Central memory CD4-positive, alpha-beta T cell (primary cell): ENCODE data around the gene CLIP1.
"Not testable (repeated sequence)": the region's sequence is repeated elsewhere in the genome, so short reads cannot be mapped to it uniquely, and the experiment has no call there.

Experiments
- DNase-seq: peaks from one replicate; pipeline ENCODE4 v3.0.0; 2022

The CLIP1 gene

GRCh38 chr12:122394626-122395194, 27.8 kb downstream of the CLIP1 start:
- DNase-seq = no peak

DNA sequence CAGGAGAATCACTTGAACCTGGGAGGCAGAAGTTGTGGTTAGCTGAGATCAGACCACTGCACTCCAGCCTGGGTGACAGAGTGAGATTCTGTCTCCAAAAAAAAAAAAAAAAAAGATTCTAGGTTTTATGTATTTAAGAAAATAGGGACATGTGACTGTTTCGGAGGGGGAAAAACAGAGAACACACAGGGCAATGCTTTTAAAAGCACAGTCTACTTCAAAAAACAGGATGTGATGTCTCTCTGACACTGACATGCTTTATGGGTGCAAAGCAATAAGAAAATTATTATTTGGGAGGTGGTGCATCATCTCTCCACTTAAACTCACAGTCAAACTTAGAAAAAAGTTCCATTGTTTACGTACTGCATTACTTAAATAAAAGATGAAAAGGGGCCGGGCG, 28.7 kb downstream of the CLIP1 start:
- peak; percentile 31 for DNase-seq

DNA sequence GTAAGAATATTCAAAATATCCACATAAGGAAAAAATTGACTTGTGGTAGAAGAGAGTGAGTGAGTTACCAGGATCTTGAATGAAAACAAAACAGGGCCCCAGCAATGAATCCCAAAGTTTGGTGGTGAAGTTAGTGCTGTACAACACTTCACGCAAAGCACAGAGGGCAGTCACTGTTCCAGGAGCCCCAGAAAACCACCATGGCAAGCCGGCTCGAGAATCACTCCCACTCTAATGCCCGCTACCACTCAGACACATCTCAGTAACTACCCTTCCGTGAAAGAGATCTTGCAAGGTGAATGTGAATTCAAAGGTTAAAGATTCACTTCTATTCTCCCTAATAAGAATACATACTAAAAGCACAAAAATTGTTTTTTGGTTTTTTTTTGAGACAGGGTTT, 30.1 kb downstream of the CLIP1 start:
- no peak for DNase-seq

DNA sequence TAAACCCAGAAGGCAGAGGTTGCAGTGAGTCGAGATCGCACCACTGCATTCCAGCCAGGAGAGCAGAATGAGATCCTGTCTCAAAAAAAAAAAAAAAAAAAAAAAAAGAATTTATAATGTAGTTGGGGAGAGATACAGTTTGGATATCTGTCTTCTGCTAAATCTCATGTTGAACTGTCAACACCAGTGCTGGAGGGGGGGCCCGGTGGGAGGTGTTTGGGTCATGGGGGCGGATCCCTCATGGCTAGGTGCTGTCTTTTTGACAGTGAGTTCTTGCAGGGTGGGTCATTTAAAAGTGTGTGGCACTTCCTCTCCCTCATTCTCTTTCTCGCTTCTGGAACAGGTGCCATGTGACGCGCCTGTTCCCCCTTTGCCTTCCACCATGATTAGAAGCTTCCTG, 32.8 kb downstream of the CLIP1 start:
- DNase-seq = no peak

DNA sequence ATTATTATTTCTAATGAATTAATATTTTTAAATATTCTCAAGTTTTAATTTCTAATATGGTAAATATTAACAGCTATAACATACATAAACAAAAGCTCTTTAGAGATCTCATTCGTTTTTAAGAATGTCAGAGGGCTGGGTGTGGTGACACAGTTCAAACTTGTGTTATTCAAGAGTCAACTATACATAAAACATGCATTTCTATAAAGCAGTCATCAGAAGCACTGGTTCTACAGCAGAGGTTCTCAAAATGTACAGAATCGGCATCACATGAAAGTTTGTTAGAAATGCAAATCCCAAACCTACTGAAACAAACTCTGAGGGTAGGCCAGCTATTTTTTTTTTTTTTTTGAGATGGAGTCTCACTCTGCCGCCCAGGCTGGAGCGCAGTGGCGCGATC, 34.6 kb downstream of the CLIP1 start:
- no peak for DNase-seq

GRCh38 chr12:122385171-122386016, 37.1 kb downstream of the CLIP1 start:
- DNase-seq = no peak

DNA sequence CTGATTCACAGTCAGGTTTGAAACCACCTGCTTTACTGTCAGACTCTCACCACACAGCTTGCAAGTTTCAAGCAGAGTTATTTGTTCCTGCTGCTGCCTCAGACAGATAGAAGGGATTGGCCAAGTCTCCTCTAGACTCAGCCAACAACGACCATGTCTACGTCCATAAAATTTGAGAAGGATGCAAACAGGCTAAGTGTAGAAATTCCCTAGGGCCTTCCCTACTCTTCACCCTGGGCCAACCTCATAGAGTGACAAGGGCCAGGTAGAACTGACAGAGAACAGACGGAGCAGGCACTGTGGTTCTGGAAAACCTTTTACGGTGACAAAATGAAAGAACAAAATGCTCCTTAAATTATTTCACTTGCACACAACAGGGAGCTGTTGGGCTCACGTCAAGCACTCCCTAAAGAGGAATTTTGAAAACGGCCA, 39.5 kb downstream of the CLIP1 start:
- no peak for DNase-seq

GRCh38 chr12:122381021-122381420, 41.4 kb downstream of the CLIP1 start:
- no peak for DNase-seq

DNA sequence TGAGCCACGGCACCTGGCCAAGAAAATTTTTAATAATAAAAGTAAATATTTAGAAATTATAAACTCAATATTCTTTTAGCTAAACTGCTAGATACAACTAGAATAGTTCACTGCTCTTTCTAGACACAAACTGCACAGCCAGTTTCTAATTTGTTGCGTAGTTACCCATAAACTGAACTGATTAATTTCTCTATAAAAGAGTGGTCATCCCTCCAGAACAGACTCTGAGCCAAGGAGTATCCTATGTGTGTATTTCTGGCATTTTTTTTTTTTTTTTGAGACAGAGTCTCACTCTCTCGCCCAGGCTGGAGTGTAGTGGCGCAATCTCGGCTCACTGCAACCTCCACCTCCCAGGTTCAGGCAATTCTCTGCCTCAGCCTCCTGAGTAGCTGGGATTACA, 45.7 kb downstream of the CLIP1 start:
- DNase-seq = not testable (repeated sequence)

GRCh38 chr12:122374707-122375106, 47.8 kb downstream of the CLIP1 start:
- DNase-seq = no peak

- no peak for DNase-seq
Observed at GRCh38 chr12:122371475-122372045, 50.9 kb downstream of the CLIP1 start.

DNA sequence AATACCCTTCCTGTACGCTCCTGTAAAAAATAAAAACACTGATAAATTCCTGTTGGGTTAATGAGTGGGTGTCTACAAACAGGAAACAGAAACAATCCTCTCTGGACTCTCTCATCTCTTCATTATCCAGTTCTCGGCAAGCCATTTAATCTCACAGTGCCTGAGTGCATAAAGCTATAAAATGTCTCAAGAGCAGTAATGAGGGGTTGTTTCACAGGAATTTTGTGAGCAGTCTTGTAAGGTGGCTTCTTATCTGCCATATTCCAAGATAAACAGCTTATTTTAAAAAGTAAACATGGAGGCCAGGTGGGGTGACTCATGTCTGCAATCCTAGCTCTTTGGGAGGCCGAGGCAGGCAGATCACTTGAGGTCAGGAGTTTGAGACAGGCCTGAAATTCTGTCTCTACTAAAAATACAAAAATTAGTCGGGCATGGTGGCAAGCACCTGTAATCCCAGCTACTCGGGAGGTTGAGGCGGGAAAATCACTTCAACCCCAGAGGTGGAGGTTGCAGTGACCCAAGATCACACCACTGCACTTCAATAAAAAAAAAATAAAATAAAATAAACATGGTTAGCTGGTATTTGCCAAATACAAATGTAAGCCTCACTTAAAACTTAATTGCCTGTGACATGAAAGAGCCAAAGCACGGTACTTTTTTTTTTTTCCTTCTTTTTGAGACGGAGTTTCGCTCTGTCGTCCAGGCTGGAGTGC, 54.0 kb downstream of the CLIP1 start:
- no peak for DNase-seq

GRCh38 chr12:122367632-122368031, 54.8 kb downstream of the CLIP1 start:
- not testable (repeated sequence) for DNase-seq

DNA sequence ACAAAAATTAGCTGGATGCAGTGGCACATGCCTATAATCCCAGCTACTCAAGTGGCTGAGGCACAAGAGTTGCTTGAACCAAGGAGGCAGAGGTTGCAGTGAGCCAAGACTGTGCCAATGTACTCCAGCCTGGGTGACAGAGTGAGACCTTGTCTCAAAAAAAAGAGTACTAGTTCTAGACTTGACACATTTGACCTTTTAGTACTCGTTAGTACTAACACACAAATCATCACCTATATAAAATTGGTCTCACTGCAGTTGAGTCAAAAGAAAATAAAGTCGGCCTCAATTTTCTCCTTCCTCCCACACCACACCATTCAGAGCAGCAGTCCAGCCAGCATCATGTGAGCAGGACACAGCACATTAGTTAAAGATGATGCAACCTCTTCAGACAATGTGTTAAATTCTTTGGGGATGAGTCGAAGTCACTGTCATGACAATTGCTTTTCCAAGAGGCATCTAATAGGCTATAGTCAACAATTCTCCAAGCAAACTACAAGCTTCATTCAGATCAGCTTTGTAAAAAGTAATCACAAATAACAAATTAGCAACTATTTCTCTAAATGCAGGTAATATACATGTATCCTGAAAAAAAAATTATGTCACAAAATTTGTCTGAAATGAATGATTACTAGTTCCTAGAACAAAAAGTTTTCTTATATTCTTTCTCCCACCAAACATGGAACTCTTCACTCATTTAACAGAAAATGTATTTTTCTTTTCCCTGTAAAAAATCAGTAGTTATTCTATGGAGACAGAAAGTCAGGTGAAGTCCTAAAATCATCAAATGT, 55.6 kb downstream of the CLIP1 start:
- DNase-seq = no peak

- DNase-seq = not testable (repeated sequence)
Observed at GRCh38 chr12:122365226-122365625, 57.2 kb downstream of the CLIP1 start.

- no peak for DNase-seq
Observed at GRCh38 chr12:122363782-122364181, 58.7 kb downstream of the CLIP1 start.

- DNase-seq = no peak
Observed at GRCh38 chr12:122362755-122363154, 59.7 kb downstream of the CLIP1 start.

- DNase-seq = not testable (repeated sequence)
Observed at GRCh38 chr12:122358403-122358802, 64.1 kb downstream of the CLIP1 start.

DNA sequence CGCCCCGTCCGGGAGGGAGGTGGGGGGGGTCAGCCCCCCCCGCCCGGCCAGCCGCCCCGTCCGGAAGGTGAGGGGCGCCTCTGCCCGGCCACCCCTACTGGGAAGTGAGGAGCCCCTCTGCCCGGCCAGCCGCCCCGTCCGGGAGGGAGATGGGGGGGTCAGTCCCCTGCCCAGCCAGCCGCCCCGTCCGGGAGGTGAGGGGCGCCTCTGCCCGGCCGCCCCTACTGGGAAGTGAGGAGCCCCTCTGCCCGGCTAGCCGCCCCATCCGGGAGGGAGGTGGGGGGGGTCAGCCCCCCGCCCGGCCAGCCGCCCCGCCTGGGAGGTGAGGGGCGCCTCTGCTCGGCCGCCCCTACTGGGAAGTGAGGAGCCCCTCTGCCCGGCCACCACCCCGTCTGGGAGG, 64.9 kb downstream of the CLIP1 start:
- DNase-seq = not testable (repeated sequence)

- not testable (repeated sequence) for DNase-seq
Observed at GRCh38 chr12:122356991-122357390, 65.5 kb downstream of the CLIP1 start.

- DNase-seq = peak; percentile 28
Observed at GRCh38 chr12:122356192-122356635, 66.3 kb downstream of the CLIP1 start.

DNA sequence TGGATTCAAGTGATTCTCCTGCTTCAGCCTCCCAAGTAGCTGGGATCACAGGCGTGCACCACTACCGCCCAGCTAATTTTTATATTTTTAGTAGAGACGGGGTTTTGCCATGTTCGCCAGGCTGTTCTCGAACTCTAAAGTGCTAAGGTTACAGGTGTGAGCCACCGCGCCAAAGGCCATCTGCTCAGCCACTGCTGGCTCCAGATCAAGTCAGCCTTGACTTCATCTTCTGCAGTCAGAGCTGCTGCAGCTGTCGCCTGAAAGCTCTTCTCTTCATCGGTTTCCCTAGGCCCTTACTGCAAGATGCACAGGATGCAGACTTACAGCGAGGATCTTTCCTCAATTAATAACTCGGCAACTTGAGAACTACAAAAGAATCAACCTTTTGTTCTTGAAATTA, 66.8 kb downstream of the CLIP1 start:
- no peak for DNase-seq
